ENCODE data around the gene LSM10. TPM values are rescaled to one million over a fixed set of nuclear protein-coding genes. Genes with fewer than 3 reads are reported as not detected.

Gene LSM10
- total RNA-seq, 2 donors from 2014 or later, result 37.5 to 45.6 TPM

- Histone ChIP-seq H3K36me3 (ENCODE audit: control insufficient read depth, insufficient read depth, low read length) (no peaks in the 10 kb centered on the region), H3K27me3 (ENCODE audit: control insufficient read depth, insufficient read depth, low read length, poor library complexity, severe bottlenecking) (no peaks in the 10 kb centered on the region), H3K4me1 (ENCODE audit: control insufficient read depth, insufficient read depth, low read length) (peaks cover 2% of the 10 kb centered on the region), H3K27ac (ENCODE audit: low read depth, low read length) (no peak overlapping the region), H3K9ac (ENCODE audit: extremely low read depth, low read length, poor library complexity, severe bottlenecking) (no peak overlapping the region), H3K9me3 (ENCODE audit: control insufficient read depth, low read length) (no peaks in the 10 kb centered on the region), H3K4me3 (ENCODE audit: low read length) (no peak overlapping the region)
- Mint-ChIP-seq H3K4me3 (no peak overlapping the region), H3K27ac (no peak overlapping the region), H3K9me3 (no peaks in the 10 kb centered on the region), H3K36me3 (ENCODE audit: low read depth) (peaks cover 12% of the 10 kb centered on the region), H3K27me3 (ENCODE audit: insufficient read depth) (no peaks in the 10 kb centered on the region), H3K4me1 (peaks cover 12% of the 10 kb centered on the region)
- DNase-seq, result no peak
- 75 to 100% methylated on average over 1 of the region's 1 CpG for WGBS, 2 experiments (ENCODE audit: insufficient coverage in 1 of 2, insufficient read length in 1 of 2)
- no peak for TF ChIP-seq CTCF (conservative IDR thresholded peaks at IDR 0.05)
Measured at GRCh38 chr1:36436821-36437220, 39.1 kb upstream of the LSM10 start.

GRCh38 chr1:36433102-36433501, 35.4 kb upstream of the LSM10 start:
- no peak overlapping the region for H3K9ac ChIP-seq (ENCODE audit: extremely low read depth, low read length, poor library complexity, severe bottlenecking)
- Mint-ChIP-seq H3K36me3 (ENCODE audit: low read depth) (peaks cover 27% of the 10 kb centered on the region), H3K27me3 (ENCODE audit: insufficient read depth) (no peaks in the 10 kb centered on the region), H3K9me3 (no peaks in the 10 kb centered on the region), H3K27ac (no peak overlapping the region), H3K4me3 (no peak overlapping the region), H3K4me1 (no peaks in the 10 kb centered on the region)
- no peak overlapping the region for H3K27ac ChIP-seq (ENCODE audit: low read depth, low read length)
- H3K27me3 ChIP-seq (ENCODE audit: control insufficient read depth, insufficient read depth, low read length, poor library complexity, severe bottlenecking), result no peaks in the 10 kb centered on the region
- WGBS, 2 experiments (ENCODE audit: insufficient coverage in 1 of 2, insufficient read length in 1 of 2), result 77 to 88% methylated on average over 1 of the region's 1 CpG
- no peak overlapping the region for H3K4me3 ChIP-seq (ENCODE audit: low read length)
- H3K36me3 ChIP-seq (ENCODE audit: control insufficient read depth, insufficient read depth, low read length), result no peaks in the 10 kb centered on the region
- no peaks in the 10 kb centered on the region for H3K4me1 ChIP-seq (ENCODE audit: control insufficient read depth, insufficient read depth, low read length)
- no peaks in the 10 kb centered on the region for H3K9me3 ChIP-seq (ENCODE audit: control insufficient read depth, low read length)
- TF ChIP-seq CTCF (conservative IDR thresholded peaks at IDR 0.05), result no peak
- no peak for DNase-seq

- no peak overlapping the region for H3K4me3 Mint-ChIP-seq
- H3K36me3 ChIP-seq (ENCODE audit: control insufficient read depth, insufficient read depth, low read length), result no peaks in the 10 kb centered on the region
- H3K9me3 Mint-ChIP-seq, result no peaks in the 10 kb centered on the region
- H3K27me3 Mint-ChIP-seq (ENCODE audit: insufficient read depth), result no peaks in the 10 kb centered on the region
- H3K27ac Mint-ChIP-seq, result no peak overlapping the region
- H3K27ac ChIP-seq (ENCODE audit: low read depth, low read length), result no peak overlapping the region
- TF ChIP-seq CTCF (conservative IDR thresholded peaks at IDR 0.05), result no peak
- H3K4me3 ChIP-seq (ENCODE audit: low read length), result no peak overlapping the region
- 89 to 94% methylated on average over 2 to 4 of the region's 4 CpGs for WGBS, 2 experiments (ENCODE audit: insufficient coverage in 1 of 2, insufficient read length in 1 of 2)
- H3K9me3 ChIP-seq (ENCODE audit: control insufficient read depth, low read length), result no peaks in the 10 kb centered on the region
- H3K36me3 Mint-ChIP-seq (ENCODE audit: low read depth), result peaks cover 27% of the 10 kb centered on the region
- H3K4me1 Mint-ChIP-seq, result no peaks in the 10 kb centered on the region
- no peaks in the 10 kb centered on the region for H3K27me3 ChIP-seq (ENCODE audit: control insufficient read depth, insufficient read depth, low read length, poor library complexity, severe bottlenecking)
- H3K4me1 ChIP-seq (ENCODE audit: control insufficient read depth, insufficient read depth, low read length), result no peaks in the 10 kb centered on the region
- no peak for DNase-seq
- H3K9ac ChIP-seq (ENCODE audit: extremely low read depth, low read length, poor library complexity, severe bottlenecking), result no peak overlapping the region
Measured at GRCh38 chr1:36432616-36433015, 34.9 kb upstream of the LSM10 start.

Measured in endodermal cell (in vitro differentiated cells).